Hepatocyte (in vitro differentiated cells): ENCODE measurements around the gene SCGB2A2. TPM values are rescaled to one million over a fixed set of nuclear protein-coding genes. Genes with fewer than 3 reads are reported as not detected.

Source experiments
- DNase-seq: peaks from one replicate; pipeline ENCODE4 v3.0.0-alpha.2; 2016; ENCODE audit warnings: low spot score
- H2AFZ ChIP-seq: fragments of 200-600 bp; sonication (generic); 2 replicates; pipeline ENCODE4 v1.6.0; 2016; ENCODE audit warnings: antibody characterized with exemption, mild to moderate bottlenecking
- H3K27ac ChIP-seq: fragments of 200-600 bp; sonication (generic); 2 replicates; pipeline ENCODE4 v1.5.1; 2016; ENCODE audit warnings: mild to moderate bottlenecking
- H3K27me3 ChIP-seq: fragments of 200-600 bp; sonication (generic); 2 replicates; pipeline ENCODE4 v1.6.1; 2016
- H3K36me3 ChIP-seq: fragments of 200-600 bp; sonication (generic); replicated peaks from 2 replicates; pipeline ENCODE4 v1.5.1; 2016; ENCODE audit warnings: low read depth; ENCODE audit not compliant: insufficient read depth
- H3K4me1 ChIP-seq: fragments of 200-600 bp; sonication (generic); 2 replicates; pipeline ENCODE4 v1.5.1; 2016; ENCODE audit warnings: mild to moderate bottlenecking, moderate library complexity; ENCODE audit not compliant: insufficient read depth
- H3K4me2 ChIP-seq: fragments of 200-600 bp; sonication (generic); 2 replicates; pipeline ENCODE4 v1.6.0; 2016
- H3K4me3 ChIP-seq: fragments of 200-600 bp; sonication (generic); 2 replicates; pipeline ENCODE4 v1.5.1; 2016; ENCODE audit warnings: mild to moderate bottlenecking
- H3K79me2 ChIP-seq: fragments of 200-600 bp; sonication (generic); 2 replicates; pipeline ENCODE4 v1.6.0; 2017; ENCODE audit warnings: mild to moderate bottlenecking
- H3K9me2 ChIP-seq: fragments of 200-600 bp; sonication (generic); replicated peaks from 2 replicates; pipeline ENCODE4 v1.6.0; 2017; ENCODE audit warnings: mild to moderate bottlenecking; ENCODE audit not compliant: insufficient read depth
- H3K9me3 ChIP-seq: fragments of 200-600 bp; sonication (generic); 2 replicates; pipeline ENCODE4 v1.5.1; 2016; ENCODE audit warnings: low read depth, mild to moderate bottlenecking
- H4K20me1 ChIP-seq: fragments of 200-600 bp; sonication (generic); 2 replicates; pipeline ENCODE4 v1.6.0; 2016; ENCODE audit warnings: mild to moderate bottlenecking; ENCODE audit not compliant: insufficient read depth, poor library complexity, severe bottlenecking
- EZH2 ChIP-seq: fragments of 200-600 bp; sonication (generic); IDR thresholded peaks from 2 replicates; pipeline ENCODE4 v1.6.1; 2016; ENCODE audit warnings: antibody characterized with exemption, mild to moderate bottlenecking, borderline replicate concordance
- EZH2phosphoT487 ChIP-seq: fragments of 200-600 bp; sonication (generic); IDR thresholded peaks from one replicate; pipeline ENCODE4 v1.6.1; 2018; ENCODE audit warnings: antibody characterized with exemption, mild to moderate bottlenecking, low read depth, moderate library complexity; ENCODE audit not compliant: unreplicated experiment, severe bottlenecking
- WGBS: methylation state at CpG from one replicate; pipeline ENCODE4 v1.1.6; 2016; ENCODE audit warnings: low lambda C conversion rate; ENCODE audit errors: missing lambda C conversion rate; 5-methylcytosine and 5-hydroxymethylcytosine counted together
- polyA plus RNA-seq: library from polyadenylated mRNA; unstranded; fragments of >200 nt; fragmentation: Nextera tagmentation; extraction: Ambion mirVana; gene quantifications from 2 replicates; pipeline ENCODE4 v1.2.1, GENCODE V29; 2016
- total RNA-seq: library from RNA; depleted of rRNA; stranded (reverse); fragments of >200 nt; gene quantifications from 2 replicates; pipeline ENCODE4 v1.2.3, GENCODE V29; 2014
- TF ChIP-seq, protein P1 (sequence below): fragments of 200-600 bp; sonication (generic); IDR thresholded peaks from 2 replicates; pipeline ENCODE4 v1.5.1; 2016; ENCODE audit warnings: antibody characterized with exemption, mild to moderate bottlenecking; ENCODE audit not compliant: poor library complexity

The SCGB2A2 gene
- total and polyA plus RNA-seq, 2 experiments from 2014 or later: not detected

DNA sequence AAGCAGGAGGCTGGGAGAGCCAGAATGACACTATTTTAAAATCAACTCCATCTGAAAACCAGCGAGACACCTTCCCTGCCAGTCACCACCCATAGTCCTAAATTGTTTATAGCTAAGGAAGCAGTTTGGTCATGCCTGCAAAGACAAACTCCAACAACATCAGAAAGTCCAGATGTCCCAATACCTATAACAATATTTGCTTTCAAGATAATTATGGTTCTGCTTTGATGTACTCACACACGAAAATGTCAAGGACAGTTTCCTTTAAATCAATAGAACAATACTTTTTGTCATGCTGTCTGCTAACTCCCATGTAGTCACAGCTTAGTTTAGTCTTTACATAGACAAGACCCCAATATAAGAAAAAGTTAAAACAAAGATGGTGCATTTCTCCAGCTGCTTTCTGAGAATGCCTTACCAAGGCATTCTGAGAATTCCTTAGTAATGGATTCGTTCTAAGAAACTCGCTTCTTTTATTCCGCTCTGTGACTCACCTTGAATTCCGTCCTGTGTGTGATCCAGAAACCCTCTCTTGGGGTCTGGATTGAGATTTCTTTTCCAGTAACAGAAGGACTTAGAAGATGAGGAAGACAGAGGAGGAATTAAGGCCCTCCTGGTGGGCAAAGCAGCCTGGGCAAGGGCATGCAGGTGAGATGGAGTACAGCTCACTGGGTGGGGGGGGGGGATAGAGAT is 9.6 kb upstream of the SCGB2A2 start:
- H3K4me1 ChIP-seq: no peaks in the 10 kb centered on the region
- no peaks in the 10 kb centered on the region for H3K36me3 ChIP-seq

DNA sequence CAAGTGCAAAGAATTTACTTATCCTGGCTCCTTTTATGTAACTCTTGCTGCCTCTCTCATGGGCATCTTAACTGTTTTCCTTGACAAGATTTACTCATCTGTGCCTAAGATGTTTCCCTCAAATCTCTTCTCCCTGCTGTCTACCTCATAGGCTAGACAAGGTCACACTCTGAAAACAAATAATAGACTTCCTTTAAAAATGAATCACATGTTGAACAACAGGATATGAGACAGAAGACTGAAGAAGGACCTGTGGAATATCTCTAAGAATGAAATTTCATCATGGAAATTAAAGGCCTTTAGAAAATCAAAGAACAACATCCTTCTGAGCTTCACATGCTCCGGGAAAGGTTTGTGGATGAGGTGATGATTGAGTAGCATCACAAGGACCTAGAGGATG is 6.0 kb upstream of the SCGB2A2 start:
- no peaks in the 10 kb centered on the region for H3K4me1 ChIP-seq
- H3K9me2 ChIP-seq: no peaks in the 10 kb centered on the region
- peaks cover 9% of the 10 kb centered on the region for H3K27me3 ChIP-seq
- no peaks in the 10 kb centered on the region for H3K36me3 ChIP-seq
- DNase-seq: no peak
- TF ChIP-seq EZH2phosphoT487 (no peak), EZH2 (no peak)
- TF ChIP-seq, protein P1, sequence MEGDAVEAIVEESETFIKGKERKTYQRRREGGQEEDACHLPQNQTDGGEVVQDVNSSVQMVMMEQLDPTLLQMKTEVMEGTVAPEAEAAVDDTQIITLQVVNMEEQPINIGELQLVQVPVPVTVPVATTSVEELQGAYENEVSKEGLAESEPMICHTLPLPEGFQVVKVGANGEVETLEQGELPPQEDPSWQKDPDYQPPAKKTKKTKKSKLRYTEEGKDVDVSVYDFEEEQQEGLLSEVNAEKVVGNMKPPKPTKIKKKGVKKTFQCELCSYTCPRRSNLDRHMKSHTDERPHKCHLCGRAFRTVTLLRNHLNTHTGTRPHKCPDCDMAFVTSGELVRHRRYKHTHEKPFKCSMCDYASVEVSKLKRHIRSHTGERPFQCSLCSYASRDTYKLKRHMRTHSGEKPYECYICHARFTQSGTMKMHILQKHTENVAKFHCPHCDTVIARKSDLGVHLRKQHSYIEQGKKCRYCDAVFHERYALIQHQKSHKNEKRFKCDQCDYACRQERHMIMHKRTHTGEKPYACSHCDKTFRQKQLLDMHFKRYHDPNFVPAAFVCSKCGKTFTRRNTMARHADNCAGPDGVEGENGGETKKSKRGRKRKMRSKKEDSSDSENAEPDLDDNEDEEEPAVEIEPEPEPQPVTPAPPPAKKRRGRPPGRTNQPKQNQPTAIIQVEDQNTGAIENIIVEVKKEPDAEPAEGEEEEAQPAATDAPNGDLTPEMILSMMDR: no peak
- H3K4me3 ChIP-seq: no peak overlapping the region
- no peak overlapping the region for H2AFZ ChIP-seq
- H3K4me2 ChIP-seq: no peak overlapping the region
- no peaks in the 10 kb centered on the region for H3K79me2 ChIP-seq
- WGBS: 95% methylated on average over 1 of the region's 1 CpG
- no peak overlapping the region for H3K27ac ChIP-seq
- H4K20me1 ChIP-seq: no peaks in the 10 kb centered on the region
- H3K9me3 ChIP-seq: no peaks in the 10 kb centered on the region

More for the DNA sequence above, 9.6 kb upstream of the SCGB2A2 start:
- TF ChIP-seq EZH2phosphoT487 (no peak), EZH2 (no peak)
- TF ChIP-seq, protein P1: no peak
- no peaks in the 10 kb centered on the region for H3K9me2 ChIP-seq
- H3K9me3 ChIP-seq: no peaks in the 10 kb centered on the region
- WGBS: 75% methylated on average over 6 of the region's 6 CpGs
- H3K4me2 ChIP-seq: no peak overlapping the region
- no peak for DNase-seq
- no peak overlapping the region for H3K4me3 ChIP-seq
- H3K79me2 ChIP-seq: no peaks in the 10 kb centered on the region
- no peaks in the 10 kb centered on the region for H4K20me1 ChIP-seq
- H2AFZ ChIP-seq: no peak overlapping the region
- H3K27ac ChIP-seq: no peak overlapping the region
- peaks cover 9% of the 10 kb centered on the region for H3K27me3 ChIP-seq

DNA sequence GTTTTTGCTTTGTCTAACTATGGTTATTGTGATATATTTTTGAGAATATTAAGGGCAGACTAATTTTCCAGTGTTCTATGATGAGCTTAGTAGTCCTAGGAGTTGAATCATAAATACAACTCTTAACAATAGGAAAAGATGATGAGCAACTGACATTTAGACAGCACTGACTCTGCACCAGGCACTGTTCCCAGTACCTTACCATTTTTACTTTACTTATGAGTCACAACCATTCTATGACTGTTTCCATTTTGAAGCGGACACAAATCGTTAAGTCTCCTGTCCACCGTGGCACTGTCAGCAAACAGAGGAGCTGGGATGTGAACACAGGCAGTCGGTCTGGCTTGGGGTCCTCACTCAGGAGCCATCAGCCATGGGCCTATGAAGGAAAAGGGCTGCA is 3.4 kb upstream of the SCGB2A2 start:
- Histone ChIP-seq H4K20me1 (no peaks in the 10 kb centered on the region), H3K4me1 (no peaks in the 10 kb centered on the region), H3K27me3 (peaks cover 16% of the 10 kb centered on the region), H3K9me3 (no peaks in the 10 kb centered on the region), H3K9me2 (no peaks in the 10 kb centered on the region), H3K27ac (no peak overlapping the region), H3K79me2 (no peaks in the 10 kb centered on the region), H3K4me3 (no peak overlapping the region), H2AFZ (no peak overlapping the region), H3K4me2 (no peak overlapping the region), H3K36me3 (no peaks in the 10 kb centered on the region)
- DNase-seq: no peak
- TF ChIP-seq, protein P1: no peak
- TF ChIP-seq EZH2phosphoT487: no peak
- TF ChIP-seq EZH2: no peak
- WGBS: 75% methylated on average over 4 of the region's 4 CpGs
